Calu3 (cell line): ENCODE data around the gene TRIM9. TPM values are rescaled to one million over a fixed set of nuclear protein-coding genes. Genes with fewer than 3 reads are reported as not detected.

Source experiments
- BruUV-seq: library from RNA; stranded (reverse); fragments of 400-500 nt; replicated peaks from 2 replicates; lab custom pipeline; 2021; lab: Mats Ljungman, UMichigan
- CTCF ChIA-PET: fragments of 300-600 bp; sonication (Branson Sonifier 250); formaldehyde crosslinking; loops from one replicate; lab custom pipeline; 2022; ENCODE audit warnings: antibody characterized with exemption; lab: Charles Lee
- DNase-seq: peaks from one replicate; pipeline ENCODE4 v3.0.0; 2022
- H3K27ac Mint-ChIP-seq: one replicate; pipeline ENCODE4 v1.8.0; 2022; ENCODE audit warnings: mixed read lengths; ENCODE audit not compliant: unreplicated experiment
- H3K27me3 Mint-ChIP-seq: one replicate; pipeline ENCODE4 v1.8.0; 2022; ENCODE audit warnings: mixed read lengths; ENCODE audit not compliant: unreplicated experiment
- H3K36me3 Mint-ChIP-seq: one replicate; pipeline ENCODE4 v1.8.0; 2022; ENCODE audit warnings: mild to moderate bottlenecking, moderate library complexity, mixed read lengths; ENCODE audit not compliant: insufficient read depth, unreplicated experiment
- H3K4me1 Mint-ChIP-seq: one replicate; pipeline ENCODE4 v1.8.0; 2022; ENCODE audit warnings: mild to moderate bottlenecking, low read depth, mixed read lengths; ENCODE audit not compliant: unreplicated experiment
- H3K4me3 Mint-ChIP-seq: one replicate; pipeline ENCODE4 v1.8.0; 2022; ENCODE audit warnings: mild to moderate bottlenecking, low read depth, moderate library complexity, mixed read lengths; ENCODE audit not compliant: unreplicated experiment
- H3K9me3 Mint-ChIP-seq: one replicate; pipeline ENCODE4 v1.8.0; 2022; ENCODE audit warnings: low read depth, mixed read lengths; ENCODE audit not compliant: unreplicated experiment
- intact Hi-C: fragments of 100-400 bp; cut with micrococcal nuclease; formaldehyde crosslinking; loops from one replicate; pipeline ENCODE4 v1.10.0; 2022; ENCODE audit not compliant: unreplicated experiment
- total RNA-seq: library from RNA; stranded (reverse); gene quantifications from 2 replicates; pipeline ENCODE4 v1.2.3, GENCODE V29; 2022
- TF ChIP-seq, protein P1 (sequence below): fragments of 200-600 bp; IDR thresholded peaks from one replicate; pipeline ENCODE4 v1.8.0; 2022; ENCODE audit warnings: antibody characterized with exemption; ENCODE audit not compliant: unreplicated experiment

The TRIM9 gene
- total RNA-seq, 1 experiment from 2014 or later = 1.6 TPM

DNA sequence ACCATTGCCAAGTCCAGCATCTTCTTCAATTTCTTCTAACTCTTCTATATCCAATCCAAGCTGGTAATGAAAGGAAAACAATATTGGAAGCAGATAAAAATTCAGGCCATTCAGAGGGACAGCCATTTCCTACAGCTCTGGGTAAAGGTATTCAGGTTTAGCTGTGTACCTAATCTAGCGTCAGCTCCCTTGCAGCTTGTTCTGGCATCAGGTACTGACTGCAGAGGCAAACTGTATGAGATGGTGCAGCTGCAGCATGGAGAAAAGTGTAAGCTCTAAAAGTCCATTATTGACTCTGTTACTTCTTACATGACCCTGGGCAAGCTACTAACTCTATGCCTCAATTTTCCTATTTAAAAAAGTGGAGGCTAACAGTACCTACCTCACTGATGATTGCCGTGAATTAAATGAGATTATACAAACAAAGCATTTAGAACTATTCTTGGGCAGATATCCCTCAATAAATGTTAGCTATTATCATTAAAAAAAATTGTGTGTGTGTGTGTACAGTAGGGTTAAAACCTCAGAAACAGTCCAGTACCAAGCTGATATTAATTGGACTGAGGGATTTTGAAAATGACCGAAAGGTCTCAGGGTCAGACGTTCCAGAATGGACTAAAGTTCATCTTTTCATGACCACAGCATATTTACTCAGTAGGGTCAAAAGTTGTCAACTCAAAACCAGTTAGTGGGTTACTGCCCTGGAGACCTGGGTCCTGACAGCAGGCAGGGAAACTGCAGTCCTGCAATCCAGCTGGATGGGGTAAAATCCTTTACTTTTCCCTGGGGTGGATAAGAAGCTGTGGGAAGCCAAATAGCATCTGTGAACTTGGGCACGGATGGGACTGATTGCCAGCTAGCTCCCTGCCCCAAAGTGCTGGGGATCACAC, 159.5 kb downstream of the TRIM9 start:
- Mint-ChIP-seq H3K9me3 (no peaks in the 10 kb centered on the region), H3K4me3 (no peak overlapping the region), H3K27ac (no peak overlapping the region), H3K4me1 (peaks cover 42% of the 10 kb centered on the region), H3K36me3 (no peaks in the 10 kb centered on the region), H3K27me3 (no peaks in the 10 kb centered on the region)
- TF ChIP-seq, protein P1, sequence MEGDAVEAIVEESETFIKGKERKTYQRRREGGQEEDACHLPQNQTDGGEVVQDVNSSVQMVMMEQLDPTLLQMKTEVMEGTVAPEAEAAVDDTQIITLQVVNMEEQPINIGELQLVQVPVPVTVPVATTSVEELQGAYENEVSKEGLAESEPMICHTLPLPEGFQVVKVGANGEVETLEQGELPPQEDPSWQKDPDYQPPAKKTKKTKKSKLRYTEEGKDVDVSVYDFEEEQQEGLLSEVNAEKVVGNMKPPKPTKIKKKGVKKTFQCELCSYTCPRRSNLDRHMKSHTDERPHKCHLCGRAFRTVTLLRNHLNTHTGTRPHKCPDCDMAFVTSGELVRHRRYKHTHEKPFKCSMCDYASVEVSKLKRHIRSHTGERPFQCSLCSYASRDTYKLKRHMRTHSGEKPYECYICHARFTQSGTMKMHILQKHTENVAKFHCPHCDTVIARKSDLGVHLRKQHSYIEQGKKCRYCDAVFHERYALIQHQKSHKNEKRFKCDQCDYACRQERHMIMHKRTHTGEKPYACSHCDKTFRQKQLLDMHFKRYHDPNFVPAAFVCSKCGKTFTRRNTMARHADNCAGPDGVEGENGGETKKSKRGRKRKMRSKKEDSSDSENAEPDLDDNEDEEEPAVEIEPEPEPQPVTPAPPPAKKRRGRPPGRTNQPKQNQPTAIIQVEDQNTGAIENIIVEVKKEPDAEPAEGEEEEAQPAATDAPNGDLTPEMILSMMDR = no peak
- CTCF ChIA-PET = no interaction called here
- DNase-seq = no peak
- intact Hi-C loops = no loop called here
- no TSS peak for BruUV-seq

- CTCF ChIA-PET = interaction anchor here (1.0 kb wide), 1 partner anchor 162 kb away, joined by 3 read pairs; the partner anchor contains the start of gene TRIM9
- H3K36me3 Mint-ChIP-seq = no peaks in the 10 kb centered on the region
- no peaks in the 10 kb centered on the region for H3K9me3 Mint-ChIP-seq
- H3K4me1 Mint-ChIP-seq = peaks cover 40% of the 10 kb centered on the region
- peak overlapping the region; percentile 6 for H3K4me3 Mint-ChIP-seq
- DNase-seq = no peak
- intact Hi-C loops = no loop called here
- H3K27ac Mint-ChIP-seq = peak overlapping the region; percentile 27
- TF ChIP-seq, protein P1 = no peak
- H3K27me3 Mint-ChIP-seq = no peaks in the 10 kb centered on the region
- BruUV-seq = no TSS peak
These were observed 162.1 kb downstream of the TRIM9 start for GRCh38 chr14:50932592-50933495.

DNA sequence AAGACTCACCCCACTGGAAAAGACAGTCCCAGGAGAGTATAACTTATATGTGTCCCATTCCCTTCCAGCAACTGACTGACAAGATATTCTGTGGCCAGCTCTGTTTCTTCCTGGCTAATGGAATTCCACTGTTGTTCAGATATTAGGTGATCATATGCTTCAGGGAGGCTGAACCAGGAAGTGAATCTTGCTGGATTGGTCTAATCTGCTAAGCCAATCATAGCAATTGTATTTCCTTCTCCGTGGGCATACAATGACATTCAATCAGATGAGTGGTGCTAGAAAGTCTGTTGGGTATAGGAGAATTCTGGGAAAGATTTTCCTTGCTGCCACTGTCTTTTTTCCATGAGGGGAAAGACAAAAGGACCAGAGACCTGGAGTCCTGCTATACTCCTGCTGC, 162.7 kb downstream of the TRIM9 start:
- peak overlapping the region; percentile 27 for H3K27ac Mint-ChIP-seq
- H3K27me3 Mint-ChIP-seq = no peaks in the 10 kb centered on the region
- DNase-seq = no peak
- no TSS peak for BruUV-seq
- H3K4me1 Mint-ChIP-seq = peaks cover 33% of the 10 kb centered on the region
- intact Hi-C loops = no loop called here
- no peak overlapping the region for H3K4me3 Mint-ChIP-seq
- H3K36me3 Mint-ChIP-seq = no peaks in the 10 kb centered on the region
- CTCF ChIA-PET = no interaction called here
- TF ChIP-seq, protein P1 = no peak
- no peaks in the 10 kb centered on the region for H3K9me3 Mint-ChIP-seq

DNA sequence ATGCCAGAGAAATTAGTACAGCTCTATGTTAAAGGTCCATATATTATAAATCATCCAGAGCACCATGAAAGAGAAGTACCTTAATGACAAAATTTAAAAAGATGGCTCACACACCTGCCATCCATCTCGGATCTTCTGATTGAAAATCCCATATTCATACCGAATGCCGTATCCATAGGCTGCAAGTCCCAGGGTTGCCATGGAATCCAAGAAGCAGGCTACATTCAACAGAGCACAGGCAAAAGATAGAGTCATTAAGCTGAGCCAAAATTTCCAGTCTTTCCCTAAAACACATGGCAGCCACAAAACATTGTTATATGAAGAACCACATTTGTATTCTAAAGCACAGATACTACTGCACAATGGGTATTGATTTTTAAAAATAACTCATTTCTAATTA, 163.3 kb downstream of the TRIM9 start:
- H3K27ac Mint-ChIP-seq = no peak overlapping the region
- DNase-seq = no peak
- no peaks in the 10 kb centered on the region for H3K27me3 Mint-ChIP-seq
- TF ChIP-seq, protein P1 = no peak
- H3K4me1 Mint-ChIP-seq = peaks cover 27% of the 10 kb centered on the region
- no TSS peak for BruUV-seq
- H3K4me3 Mint-ChIP-seq = no peak overlapping the region
- intact Hi-C loops = no loop called here
- no peaks in the 10 kb centered on the region for H3K36me3 Mint-ChIP-seq
- H3K9me3 Mint-ChIP-seq = no peaks in the 10 kb centered on the region
- CTCF ChIA-PET = no interaction called here
